GM18858 (cell line): ENCODE measurements around the gene RALB.
"Not testable (repeated sequence)": the region's sequence is repeated elsewhere in the genome, so short reads cannot be mapped to it uniquely, and the experiment has no call there.

Source experiments
- ATAC-seq: cut with Tn5 transposase; IDR thresholded peaks from one replicate; pipeline ENCODE4 v1.9.1; 2021; ENCODE audit not compliant: unreplicated experiment

Gene RALB

GRCh38 chr2:120313695-120314615 is 61.3 kb downstream of the RALB start:
- no peak for ATAC-seq

- no peak for ATAC-seq
Observed at GRCh38 chr2:120314690-120315366, 62.2 kb downstream of the RALB start.

DNA sequence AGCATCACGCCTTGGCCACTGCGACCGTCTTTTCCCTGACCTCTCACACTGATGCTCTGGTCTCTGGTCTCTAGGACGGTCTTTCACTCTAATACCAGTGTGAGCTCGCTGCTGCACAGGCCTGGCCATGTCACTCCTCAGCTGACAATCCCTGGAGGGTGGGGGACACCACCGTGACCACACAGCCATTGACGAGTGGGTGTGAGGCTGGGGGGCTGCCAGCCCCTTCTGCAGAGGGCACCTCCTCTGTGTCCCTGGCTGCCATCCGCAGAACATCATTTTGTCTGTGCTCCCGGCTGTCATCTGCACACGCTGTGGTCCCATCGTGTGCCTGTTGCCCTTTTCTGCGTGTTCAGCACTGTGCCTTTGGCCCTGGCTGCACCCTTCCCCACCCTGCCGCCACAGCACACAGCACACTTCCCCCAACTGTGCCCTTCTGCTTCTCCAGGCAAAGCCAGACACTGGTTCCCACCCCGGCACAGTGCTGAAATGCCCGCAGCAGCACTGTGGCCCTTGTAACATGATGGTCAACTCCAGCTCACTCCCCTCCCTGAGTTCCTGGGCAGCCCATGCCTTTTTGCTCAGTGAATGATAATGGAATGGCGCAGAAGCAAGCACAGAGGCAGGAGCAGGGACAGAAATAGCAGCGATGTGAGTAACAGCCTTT is 62.8 kb downstream of the RALB start:
- no peak for ATAC-seq

- ATAC-seq = no peak
Observed at GRCh38 chr2:120316071-120316470, 63.4 kb downstream of the RALB start.

DNA sequence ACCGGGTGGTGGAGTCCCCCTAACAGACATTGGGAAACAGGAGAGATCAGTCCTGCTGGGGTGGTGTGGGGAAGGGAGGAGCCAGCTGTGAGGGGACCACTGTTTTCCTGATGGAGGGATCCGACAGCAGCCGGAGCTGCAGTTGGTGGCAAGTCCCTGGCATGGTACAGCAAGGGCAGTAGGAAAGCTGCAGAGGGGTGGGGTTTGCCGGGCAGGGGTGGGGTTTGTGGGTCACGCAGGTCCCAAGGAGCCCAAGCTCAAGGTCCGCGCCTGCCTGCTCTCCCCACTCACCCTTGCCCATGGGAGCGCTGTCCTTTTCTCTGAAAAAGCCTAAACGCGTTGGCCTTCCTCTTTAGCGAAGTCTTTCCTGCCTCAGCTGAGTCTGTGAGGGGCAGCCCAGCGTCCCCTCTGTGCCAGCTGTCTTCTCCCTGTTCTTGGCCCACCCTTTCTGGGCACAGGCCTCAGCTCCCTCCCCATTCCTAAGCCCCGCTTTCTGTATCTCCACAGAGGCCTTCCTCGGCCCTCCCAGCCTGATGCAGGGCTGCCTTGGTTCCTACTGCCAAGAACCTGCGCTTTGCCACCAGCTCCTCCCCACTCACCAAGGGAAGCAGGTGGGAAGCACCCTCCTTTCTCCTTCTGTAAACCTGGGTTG is 64.0 kb downstream of the RALB start:
- ATAC-seq = no peak

DNA sequence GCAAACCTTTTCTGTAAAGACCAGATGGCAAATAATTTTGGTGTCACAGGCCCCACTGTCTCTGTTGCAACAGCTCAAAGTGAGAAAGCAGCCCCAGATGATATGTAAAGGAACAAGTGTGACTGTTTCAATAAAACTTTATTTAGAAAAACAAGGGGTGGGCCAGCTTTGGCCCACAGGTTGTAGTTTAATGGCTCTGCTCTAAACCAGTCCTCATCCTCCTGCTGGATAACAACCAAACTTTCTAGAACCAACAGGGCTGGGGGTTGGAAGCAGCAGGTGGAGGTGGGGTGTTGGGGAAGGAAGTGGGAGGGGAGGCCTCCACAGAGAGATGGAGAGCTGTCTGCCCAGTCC is 64.5 kb downstream of the RALB start:
- ATAC-seq = no peak

GRCh38 chr2:120317916-120318315 is 65.3 kb downstream of the RALB start:
- ATAC-seq = no peak

DNA sequence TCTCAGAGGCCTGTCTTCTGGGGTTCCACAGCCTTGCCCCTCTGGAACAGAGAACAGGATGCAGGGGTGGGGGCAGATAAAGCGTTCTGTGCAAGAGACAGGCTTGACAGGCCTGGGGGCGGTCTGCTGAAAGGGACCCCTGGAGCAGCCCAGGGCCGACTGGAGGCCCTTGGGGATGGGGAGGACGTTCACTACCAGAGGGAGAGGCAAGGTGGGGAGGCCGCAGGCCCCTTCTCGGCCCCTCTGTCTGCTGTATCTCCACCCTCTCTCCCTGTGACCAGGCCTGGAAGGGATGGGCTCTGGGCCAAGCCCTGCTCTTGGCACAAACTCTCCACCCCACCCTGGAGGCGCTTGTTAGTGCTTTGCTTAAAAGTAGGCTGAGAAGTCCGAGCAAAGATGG is 66.0 kb downstream of the RALB start:
- no peak for ATAC-seq

DNA sequence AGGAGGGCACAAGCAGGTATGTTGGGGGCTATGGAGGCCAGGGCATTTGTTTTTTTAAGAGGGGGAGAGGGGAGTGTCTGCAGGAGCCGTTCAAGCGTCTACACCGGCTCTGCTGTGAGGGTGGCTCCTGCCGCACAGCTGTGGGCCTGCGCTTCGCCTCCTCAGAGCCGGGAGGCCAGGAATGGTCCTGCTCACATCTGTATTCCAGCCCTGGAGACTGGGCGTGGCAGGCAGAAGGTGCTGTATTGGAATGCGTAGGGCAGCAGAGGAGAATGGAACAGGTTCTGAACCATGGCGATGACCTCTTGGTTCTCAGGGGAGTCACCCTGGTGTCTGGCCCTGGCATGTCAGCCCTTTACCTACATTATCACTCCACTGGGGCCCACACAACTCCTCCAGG is 66.5 kb downstream of the RALB start:
- ATAC-seq = no peak

GRCh38 chr2:120319686-120320317 is 67.2 kb downstream of the RALB start:
- ATAC-seq = no peak

GRCh38 chr2:120320318-120320851 is 67.7 kb downstream of the RALB start:
- ATAC-seq = no peak

DNA sequence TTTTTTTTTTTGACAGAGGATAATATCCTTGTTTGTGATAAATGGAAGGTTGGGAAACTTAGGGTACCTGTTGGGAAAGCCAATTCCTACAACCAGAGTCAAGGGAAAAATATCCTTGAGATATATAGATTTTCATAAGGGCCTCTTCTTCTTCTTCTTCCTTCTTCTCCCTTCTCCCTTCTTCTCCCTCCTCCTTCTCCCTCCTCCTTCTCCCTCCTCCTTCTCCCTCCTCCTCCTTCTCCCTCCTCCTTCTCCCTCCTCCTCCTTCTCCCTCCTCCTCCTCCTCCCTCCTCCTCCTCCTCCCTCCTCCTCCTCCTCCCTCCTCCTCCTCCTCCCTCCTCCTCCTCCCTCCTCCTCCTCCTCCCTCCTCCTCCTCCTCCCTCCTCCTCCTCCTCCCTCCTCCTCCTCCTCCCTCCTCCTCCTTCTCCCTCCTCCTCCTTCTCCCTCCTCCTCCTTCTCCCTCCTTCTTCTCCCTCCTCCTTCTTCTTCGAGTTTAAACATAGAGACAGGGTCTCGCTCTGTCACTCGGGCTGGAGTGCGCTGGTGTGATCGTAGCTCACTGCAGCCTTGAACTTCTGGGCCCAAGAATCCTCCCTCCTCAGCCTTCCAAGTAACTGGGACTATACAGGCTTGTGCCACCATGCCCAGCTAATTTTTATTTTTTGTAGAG is 68.4 kb downstream of the RALB start:
- not testable (repeated sequence) for ATAC-seq

GRCh38 chr2:120321721-120322284 is 69.2 kb downstream of the RALB start:
- ATAC-seq = no peak

GRCh38 chr2:120322329-120322728 is 69.7 kb downstream of the RALB start:
- no peak for ATAC-seq

- no peak for ATAC-seq
Observed at GRCh38 chr2:120323214-120323613, 70.6 kb downstream of the RALB start.

DNA sequence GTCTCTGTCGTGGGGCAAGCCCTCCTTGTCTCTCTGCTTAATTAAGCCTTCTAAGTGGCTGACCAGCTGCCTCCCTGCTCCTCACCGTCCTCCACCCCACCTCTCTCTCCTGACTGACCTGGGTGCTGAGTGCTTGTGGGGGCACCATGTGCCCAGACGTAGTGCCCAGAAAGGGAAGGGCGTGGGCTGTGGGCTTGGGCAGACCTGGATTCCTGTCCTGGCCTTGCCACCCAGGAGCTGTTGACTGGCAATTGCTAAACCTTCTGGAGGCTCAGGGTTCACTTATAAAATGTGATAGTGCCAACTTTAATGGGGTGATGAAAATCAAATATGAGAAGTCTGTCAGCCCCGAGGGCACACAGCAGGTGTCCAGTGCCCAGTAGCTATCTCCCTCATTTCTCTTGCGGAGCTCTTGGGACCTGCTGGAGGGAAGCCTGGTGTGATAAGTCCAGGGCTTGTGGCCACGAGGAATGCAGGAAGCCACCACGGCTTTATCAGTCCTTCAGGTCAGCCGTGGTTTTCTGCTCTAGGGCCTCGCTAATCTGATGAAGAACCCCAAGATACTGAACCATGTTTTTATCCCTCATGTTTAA is 71.3 kb downstream of the RALB start:
- no peak for ATAC-seq

DNA sequence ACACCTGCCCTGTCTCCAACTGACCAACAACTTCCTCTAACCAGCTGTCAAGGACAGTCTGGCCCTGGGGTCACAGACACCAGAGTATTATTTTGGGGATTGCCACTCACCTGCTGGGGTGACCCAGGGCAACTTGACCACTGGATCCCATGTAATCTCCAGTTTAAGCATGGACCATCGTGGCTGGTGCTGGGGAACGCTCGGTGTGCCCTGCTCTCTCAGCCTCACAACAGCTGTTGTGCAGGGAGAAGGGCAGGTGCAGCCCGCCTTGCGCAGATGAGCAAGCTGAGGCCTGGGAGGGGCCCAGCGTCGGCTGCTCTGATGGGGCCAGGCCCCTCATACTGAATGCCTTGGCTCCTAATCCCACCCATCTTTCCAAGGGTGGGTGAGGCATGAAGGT is 72.3 kb downstream of the RALB start:
- no peak for ATAC-seq

DNA sequence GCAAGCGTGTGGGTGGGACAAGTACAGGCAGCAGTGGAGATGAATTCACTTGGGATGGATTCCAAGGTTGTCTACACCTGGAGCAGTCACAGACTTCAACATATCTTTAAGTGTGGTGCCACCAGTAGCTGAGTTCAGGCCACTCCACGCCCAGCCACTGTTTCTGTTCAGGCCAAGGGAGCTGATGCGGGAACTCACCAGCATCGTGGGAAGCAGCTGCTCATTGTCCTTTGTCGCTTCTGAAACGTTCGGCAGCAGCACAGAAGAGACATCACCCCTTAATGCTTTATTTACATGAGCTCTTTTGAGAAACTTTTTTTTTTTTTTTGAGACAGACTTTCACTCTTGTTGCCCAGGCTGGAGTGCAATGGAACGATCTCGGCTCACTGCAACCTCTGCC is 73.4 kb downstream of the RALB start:
- no peak for ATAC-seq
